Muscle of leg (tissue), 11 donors: ENCODE results near the gene SLC9B1. TPM values are rescaled to one million over a fixed set of nuclear protein-coding genes. Genes with fewer than 3 reads are reported as not detected.
A peak's percentile ranks its signal among the peaks of the same experiment; 100 is the strongest.
"Not testable (repeated sequence)": the region's sequence is repeated elsewhere in the genome, so short reads cannot be mapped to it uniquely, and the experiment has no call there.

Experiments used
- DNase-seq: peaks from one replicate; pipeline ENCODE4 v3.0.0; 2013
- H3K27ac ChIP-seq: one replicate; pipeline ENCODE4 v1.5.1; 2013; ENCODE audit warnings: mild to moderate bottlenecking, low read length, control low read depth
- H3K27me3 ChIP-seq: one replicate; pipeline ENCODE4 v1.6.1; 2013; ENCODE audit warnings: low read length; ENCODE audit not compliant: control insufficient read depth, insufficient read depth
- H3K36me3 ChIP-seq: one replicate; pipeline ENCODE4 v1.6.1; 2013; ENCODE audit warnings: low read length; ENCODE audit not compliant: control insufficient read depth, insufficient read depth
- H3K4me1 ChIP-seq: one replicate; pipeline ENCODE4 v1.6.1; 2013; ENCODE audit warnings: low read length; ENCODE audit not compliant: control insufficient read depth, insufficient read depth
- H3K4me3 ChIP-seq: one replicate; pipeline ENCODE4 v1.5.1; 2013; ENCODE audit warnings: low read length, control low read depth
- H3K9me3 ChIP-seq: replicated peaks from 2 replicates; pipeline ENCODE4 v1.6.1; 2013; ENCODE audit warnings: low read depth, low read length; ENCODE audit not compliant: control insufficient read depth
- WGBS: methylation state at CpG from one replicate; pipeline ENCODE4 v1.1.5; 2013; ENCODE audit warnings: missing lambda C conversion rate; ENCODE audit not compliant: insufficient coverage; 5-methylcytosine and 5-hydroxymethylcytosine counted together
- polyA plus RNA-seq, 8 donors: library from polyadenylated mRNA; unstranded; fragments of 120-200 nt; gene quantifications; one replicate each; pipeline versions ENCODE4 v1.2.1 to v1.2.3, GENCODE V29; 2013; ENCODE audit warnings: inconsistent platforms in 1 of 8, low replicate concordance in 1 of 8; ENCODE audit not compliant: insufficient read length in 8 of 8, insufficient read depth in 1 of 8
- total RNA-seq: library from RNA; stranded (reverse); fragments of 120-200 nt; gene quantifications from one replicate; pipeline ENCODE4 v1.2.4, GENCODE V29; 2013

Gene SLC9B1
- total and polyA plus RNA-seq, 9 donors = 1.4 to 2.6 (median 1.7) TPM

DNA sequence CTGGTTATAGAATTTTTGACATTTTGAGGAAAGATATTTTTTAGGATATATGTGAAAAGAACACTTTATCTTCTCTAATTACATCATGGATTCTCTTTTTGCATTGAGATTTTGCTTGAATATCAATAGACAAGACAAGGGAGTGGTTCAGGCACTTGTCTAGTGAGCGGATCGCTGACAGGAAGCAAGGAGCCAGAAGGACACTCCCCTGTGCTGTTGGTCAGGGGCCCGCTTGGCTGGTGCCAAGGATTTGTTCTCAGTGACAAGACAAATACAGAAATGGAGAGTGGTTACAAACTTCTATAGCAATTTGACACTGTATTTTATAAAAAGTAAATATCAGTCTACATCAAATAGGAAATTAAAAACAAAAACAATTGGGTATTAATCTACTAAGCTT is 60.0 kb downstream of the SLC9B1 start:
- H3K27me3 ChIP-seq = no peaks in the 10 kb centered on the region
- 70% methylated on average over 2 of the region's 3 CpGs for WGBS
- H3K9me3 ChIP-seq = no peaks in the 10 kb centered on the region
- H3K36me3 ChIP-seq = no peaks in the 10 kb centered on the region
- H3K27ac ChIP-seq = no peak overlapping the region
- DNase-seq = peak; percentile 5
- H3K4me1 ChIP-seq = no peaks in the 10 kb centered on the region
- no peak overlapping the region for H3K4me3 ChIP-seq

- no peaks in the 10 kb centered on the region for H3K27me3 ChIP-seq
- WGBS = no CpG with 5 or more reads among the region's 3 CpGs
- DNase-seq = peak; percentile 61
These were observed 74.4 kb downstream of the SLC9B1 start for GRCh38 chr4:102945066-102945465.

GRCh38 chr4:102938063-102938462 is 81.4 kb downstream of the SLC9B1 start:
- not testable (repeated sequence) for H3K36me3 ChIP-seq, H3K4me3 ChIP-seq, H3K27me3 ChIP-seq, H3K9me3 ChIP-seq, H3K4me1 ChIP-seq, DNase-seq, H3K27ac ChIP-seq
- WGBS = 80% methylated on average over 1 of the region's 2 CpGs

More at GRCh38 chr4:102945066-102945465, 74.4 kb downstream of the SLC9B1 start:
- H3K4me1 ChIP-seq = no peaks in the 10 kb centered on the region
- no peaks in the 10 kb centered on the region for H3K9me3 ChIP-seq
- no peak overlapping the region for H3K27ac ChIP-seq
- no peaks in the 10 kb centered on the region for H3K36me3 ChIP-seq
- H3K4me3 ChIP-seq = no peak overlapping the region

- DNase-seq = no peak
- Histone ChIP-seq H3K4me1 (no peaks in the 10 kb centered on the region), H3K36me3 (no peaks in the 10 kb centered on the region), H3K4me3 (no peak overlapping the region), H3K27ac (no peak overlapping the region), H3K27me3 (no peaks in the 10 kb centered on the region), H3K9me3 (no peaks in the 10 kb centered on the region)
- 89% methylated on average over 1 of the region's 2 CpGs for WGBS
These were observed 83.8 kb downstream of the SLC9B1 start for GRCh38 chr4:102935716-102936115.

- not testable (repeated sequence) for H3K9me3 ChIP-seq, H3K4me3 ChIP-seq, H3K4me1 ChIP-seq, H3K27me3 ChIP-seq, H3K36me3 ChIP-seq, H3K27ac ChIP-seq, DNase-seq
- 88% methylated on average over 7 of the region's 8 CpGs for WGBS
These were observed 99.8 kb downstream of the SLC9B1 start for GRCh38 chr4:102919697-102920096.

- Histone ChIP-seq H3K36me3 (no peaks in the 10 kb centered on the region), H3K27ac (no peak overlapping the region), H3K4me1 (no peaks in the 10 kb centered on the region), H3K4me3 (no peak overlapping the region), H3K9me3 (no peaks in the 10 kb centered on the region), H3K27me3 (no peaks in the 10 kb centered on the region)
- 66% methylated on average over 3 of the region's 3 CpGs for WGBS
- no peak for DNase-seq
These were observed 100.6 kb downstream of the SLC9B1 start for GRCh38 chr4:102918859-102919258.

DNA sequence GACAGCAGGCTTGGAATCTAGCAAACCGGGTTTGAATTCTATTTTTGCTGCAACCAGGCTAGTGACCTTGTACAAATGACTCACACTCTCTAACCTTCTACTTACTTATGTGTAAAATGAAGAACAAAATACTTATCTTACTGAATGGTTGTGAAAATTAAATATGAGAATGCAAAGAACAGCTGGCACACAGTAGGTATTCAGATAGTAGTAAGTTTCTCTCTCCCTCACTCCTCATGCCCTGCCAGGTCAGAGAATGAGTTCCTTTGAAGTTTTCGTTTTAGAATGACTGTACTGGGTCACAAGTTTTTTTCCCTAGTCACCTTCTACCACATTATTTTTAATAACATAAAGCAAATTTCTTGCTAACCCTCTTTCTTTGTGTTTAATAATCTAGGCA is 117.7 kb downstream of the SLC9B1 start:
- Histone ChIP-seq H3K4me3 (no peak overlapping the region), H3K4me1 (no peaks in the 10 kb centered on the region), H3K36me3 (no peaks in the 10 kb centered on the region), H3K27me3 (no peaks in the 10 kb centered on the region), H3K27ac (no peak overlapping the region), H3K9me3 (no peaks in the 10 kb centered on the region)
- DNase-seq = no peak
- no CpG with 5 or more reads among the region's 2 CpGs for WGBS

GRCh38 chr4:102897610-102898009 is 121.9 kb downstream of the SLC9B1 start:
- H3K4me3 ChIP-seq, H3K9me3 ChIP-seq, H3K4me1 ChIP-seq, H3K36me3 ChIP-seq, H3K27me3 ChIP-seq, H3K27ac ChIP-seq: not testable (repeated sequence)
- peak; percentile 14 for DNase-seq
- 75% methylated on average over 2 of the region's 3 CpGs for WGBS

- not testable (repeated sequence) for H3K27ac ChIP-seq, H3K27me3 ChIP-seq, H3K9me3 ChIP-seq, H3K36me3 ChIP-seq, H3K4me1 ChIP-seq, H3K4me3 ChIP-seq, DNase-seq
- WGBS = 100% methylated on average over 3 of the region's 5 CpGs
These were observed 123.0 kb downstream of the SLC9B1 start for GRCh38 chr4:102896547-102896946.

DNA sequence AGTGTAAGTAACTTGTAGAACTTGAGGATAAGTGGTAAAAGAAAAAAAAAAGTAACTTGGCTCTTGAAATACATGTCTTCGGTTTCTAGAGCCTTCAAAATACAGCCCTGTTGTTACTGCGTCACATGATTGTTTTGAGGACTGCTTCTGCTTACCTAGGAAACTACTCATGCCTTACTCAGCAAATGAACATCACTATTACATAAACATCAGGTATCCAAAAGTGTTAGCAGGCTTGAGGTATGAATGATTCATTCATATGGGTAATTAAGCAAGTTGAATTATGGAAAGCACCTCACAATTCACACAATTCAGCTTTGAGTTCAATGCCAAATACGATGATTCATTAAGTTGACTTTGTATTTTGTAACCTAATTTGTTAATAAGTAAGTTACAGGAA is 129.6 kb downstream of the SLC9B1 start:
- not testable (repeated sequence) for H3K9me3 ChIP-seq, H3K4me3 ChIP-seq, H3K36me3 ChIP-seq, H3K27me3 ChIP-seq, H3K4me1 ChIP-seq, H3K27ac ChIP-seq, DNase-seq
- no CpG with 5 or more reads among the region's 3 CpGs for WGBS

DNA sequence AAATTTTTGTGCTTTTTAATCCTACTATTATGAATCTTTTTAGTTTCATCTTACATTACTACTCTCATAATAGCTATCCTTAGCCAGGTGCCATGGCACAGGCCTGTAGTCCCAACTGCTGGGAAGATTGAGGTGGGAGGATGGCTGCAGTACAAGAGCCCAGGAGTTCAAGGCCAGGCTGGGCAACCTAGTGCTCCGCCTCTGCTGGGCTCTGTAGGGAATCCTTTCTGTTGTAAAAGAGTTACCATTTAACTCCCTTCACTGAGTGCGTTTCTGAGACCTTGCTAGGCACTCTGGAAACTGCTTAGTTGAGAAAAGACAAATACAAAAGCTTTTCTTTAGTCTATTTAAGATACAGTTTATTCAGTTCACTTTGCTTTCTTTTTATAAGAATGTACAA is 130.9 kb downstream of the SLC9B1 start:
- WGBS = no CpG with 5 or more reads among the region's 2 CpGs
- H3K4me3 ChIP-seq, H3K9me3 ChIP-seq, H3K27me3 ChIP-seq, H3K27ac ChIP-seq, H3K4me1 ChIP-seq, DNase-seq, H3K36me3 ChIP-seq: not testable (repeated sequence)
